Measurements from ENCODE around the gene LARGE1. TPM values are rescaled to one million over a fixed set of nuclear protein-coding genes. Genes with fewer than 3 reads are reported as not detected.

Gene LARGE1
- total RNA-seq, 4 donors from 2014 or later: 11.8 to 33.2 (median 22.6) TPM

GRCh38 chr22:33402325-33402724 lies 518.0 kb downstream of the LARGE1 start:
- H3K4me3 ChIP-seq (ENCODE audit: low read depth, poor library complexity, severe bottlenecking): no peak overlapping the region
- WGBS, 2 donors: 96% methylated on average over 3 of the region's 3 CpGs
- DNase-seq (ENCODE audit: low spot score in 2 of 2): no peak
- no peak for TF ChIP-seq POLR2A (IDR thresholded peaks at IDR 0.05)
- no peak for TF ChIP-seq CTCF (IDR thresholded peaks at IDR 0.05)
- intact Hi-C loops (cut with DNase I; ENCODE audit: low total_unique reads): no loop called here

GRCh38 chr22:33401291-33401690 lies 519.0 kb downstream of the LARGE1 start:
- no peak for TF ChIP-seq POLR2A (IDR thresholded peaks at IDR 0.05)
- no peak for TF ChIP-seq CTCF (IDR thresholded peaks at IDR 0.05)
- H3K4me3 ChIP-seq (ENCODE audit: low read depth, poor library complexity, severe bottlenecking): no peak overlapping the region
- DNase-seq (ENCODE audit: low spot score in 2 of 2): no peak
- intact Hi-C loops (cut with DNase I; ENCODE audit: low total_unique reads): no loop called here
- 90 to 91% methylated on average over 5 of the region's 5 CpGs for WGBS, 2 donors

GRCh38 chr22:33400891-33401290 lies 519.4 kb downstream of the LARGE1 start:
- H3K4me3 ChIP-seq (ENCODE audit: low read depth, poor library complexity, severe bottlenecking): no peak overlapping the region
- TF ChIP-seq POLR2A (IDR thresholded peaks at IDR 0.05): no peak
- intact Hi-C loops (cut with DNase I; ENCODE audit: low total_unique reads): no loop called here
- 82 to 83% methylated on average over 5 of the region's 5 CpGs for WGBS, 2 donors
- DNase-seq (ENCODE audit: low spot score in 2 of 2): no peak

- 86 to 90% methylated on average over 9 of the region's 9 CpGs for WGBS, 2 donors
- no peak overlapping the region for H3K4me3 ChIP-seq (ENCODE audit: low read depth, poor library complexity, severe bottlenecking)
- intact Hi-C loops (cut with DNase I; ENCODE audit: low total_unique reads): no loop called here
- no peak for DNase-seq (ENCODE audit: low spot score in 2 of 2)
- no peak for TF ChIP-seq CTCF (IDR thresholded peaks at IDR 0.05)
- no peak for TF ChIP-seq POLR2A (IDR thresholded peaks at IDR 0.05)
These were observed 520.0 kb downstream of the LARGE1 start for GRCh38 chr22:33400061-33400840.

- WGBS, 2 donors: 97 to 98% methylated on average over 4 of the region's 4 CpGs
- TF ChIP-seq POLR2A (IDR thresholded peaks at IDR 0.05) (no peak), CTCF (IDR thresholded peaks at IDR 0.05) (no peak)
These were observed 522.8 kb downstream of the LARGE1 start for GRCh38 chr22:33397381-33397907.

GRCh38 chr22:33393432-33393831 lies 526.8 kb downstream of the LARGE1 start:
- DNase-seq (ENCODE audit: low spot score in 2 of 2): no peak
- TF ChIP-seq CTCF (IDR thresholded peaks at IDR 0.05) (no peak), POLR2A (IDR thresholded peaks at IDR 0.05) (no peak)
- 61 to 63% methylated on average over 6 of the region's 6 CpGs for WGBS, 2 donors
- H3K4me3 ChIP-seq (ENCODE audit: low read depth, poor library complexity, severe bottlenecking): no peak overlapping the region
- intact Hi-C loops (cut with DNase I; ENCODE audit: low total_unique reads): no loop called here

More at GRCh38 chr22:33397381-33397907, 522.8 kb downstream of the LARGE1 start:
- intact Hi-C loops (cut with DNase I; ENCODE audit: low total_unique reads): no loop called here
- no peak for DNase-seq (ENCODE audit: low spot score in 2 of 2)
- no peak overlapping the region for H3K4me3 ChIP-seq (ENCODE audit: low read depth, poor library complexity, severe bottlenecking)
